GM18498 (cell line): Measurements from ENCODE around the gene PCARE.

Source experiments
- ATAC-seq: cut with Tn5 transposase; IDR thresholded peaks from one replicate; pipeline ENCODE4 v1.9.1; 2021; ENCODE audit warnings: mild to moderate bottlenecking, moderate library complexity; ENCODE audit not compliant: unreplicated experiment

The PCARE gene

DNA sequence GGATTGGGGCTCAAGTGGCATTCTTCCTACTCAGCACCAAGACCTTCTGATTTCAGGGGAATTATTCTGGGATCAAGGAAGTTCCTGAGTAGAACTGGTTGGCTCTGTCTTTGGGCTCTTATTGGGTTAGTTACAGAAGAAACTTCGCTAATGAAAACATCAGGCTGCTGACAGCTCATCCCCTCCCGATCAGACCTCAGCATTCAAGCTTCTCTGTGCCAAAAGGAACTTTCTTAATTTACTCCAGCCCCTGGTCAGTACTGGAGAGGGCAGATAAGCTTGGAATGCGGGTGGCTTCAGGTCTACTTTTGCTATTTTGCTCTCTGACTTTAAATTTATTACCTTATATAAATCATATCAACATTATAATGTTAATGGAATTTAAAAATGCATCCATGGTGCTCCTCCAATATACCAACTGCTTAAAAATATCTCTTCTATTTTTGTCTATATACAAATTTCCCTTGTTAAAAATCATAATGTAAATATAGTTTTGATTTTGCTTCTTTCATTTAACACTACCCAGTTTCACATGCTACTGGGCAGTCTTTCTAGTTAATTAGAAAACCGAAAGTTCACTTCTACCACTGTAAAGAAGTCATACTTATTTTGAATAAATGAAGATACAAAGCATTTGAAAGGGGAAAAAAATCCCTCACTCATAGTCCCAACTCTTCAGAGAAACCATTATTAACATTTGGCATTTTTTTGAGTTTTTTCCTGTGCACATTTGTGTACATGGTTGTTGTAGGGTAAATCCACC, 34.4 kb downstream of the PCARE start:
- ATAC-seq: peak; percentile 84

DNA sequence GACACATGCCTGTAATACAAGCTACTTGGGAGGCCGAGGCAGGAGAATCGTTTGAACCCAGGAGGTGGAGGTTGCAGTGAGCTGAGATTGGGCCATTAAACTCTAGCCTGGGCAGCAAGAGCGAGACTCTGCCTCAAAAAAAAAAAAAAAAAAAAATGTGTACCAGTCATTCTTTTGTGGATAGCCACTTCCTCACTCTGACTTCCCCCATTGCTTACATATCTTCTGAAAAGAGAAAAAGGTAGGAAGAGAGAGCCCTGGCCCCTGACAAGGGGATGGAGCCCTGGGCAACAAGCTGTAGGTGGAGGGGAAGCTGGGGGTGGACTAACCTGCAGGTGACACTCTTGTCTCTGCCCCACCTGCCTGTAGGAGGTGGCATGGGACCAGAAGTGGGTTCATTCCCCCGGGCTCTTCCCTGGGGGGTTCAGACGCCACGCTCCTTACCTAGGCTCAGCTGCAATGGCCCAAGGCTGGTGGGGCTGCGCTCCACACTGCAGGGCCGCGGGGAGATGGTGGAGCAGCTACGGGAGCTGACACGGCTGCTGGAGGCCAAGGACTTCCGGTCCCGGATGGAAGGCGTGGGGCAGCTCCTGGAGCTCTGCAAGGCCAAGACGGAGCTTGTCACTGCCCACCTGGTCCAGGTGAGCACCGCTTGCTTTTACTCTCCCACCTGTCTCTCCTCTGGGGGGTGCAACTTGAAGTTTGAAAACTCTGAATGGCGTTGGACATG, 39.1 kb downstream of the PCARE start:
- no peak for ATAC-seq

DNA sequence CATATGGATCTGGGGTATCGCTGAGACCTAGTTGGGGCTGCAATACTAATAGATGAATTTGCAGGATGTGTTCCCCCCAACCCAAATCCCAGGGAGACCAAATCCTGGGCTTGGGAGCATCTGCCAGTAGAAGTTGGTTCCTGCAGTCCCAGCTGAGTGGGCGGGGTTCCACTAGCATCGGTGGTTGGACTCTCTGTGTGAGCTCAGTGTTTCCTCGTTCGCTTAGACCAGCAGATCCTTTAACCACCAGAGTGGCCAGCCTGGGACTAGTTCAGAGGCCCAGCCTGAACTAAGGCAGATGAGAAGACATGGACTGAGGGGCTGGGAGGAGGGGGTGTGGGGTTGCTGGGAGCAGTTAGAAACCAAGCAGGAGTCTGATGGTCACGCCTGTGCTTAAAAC, 40.7 kb downstream of the PCARE start:
- no peak for ATAC-seq

DNA sequence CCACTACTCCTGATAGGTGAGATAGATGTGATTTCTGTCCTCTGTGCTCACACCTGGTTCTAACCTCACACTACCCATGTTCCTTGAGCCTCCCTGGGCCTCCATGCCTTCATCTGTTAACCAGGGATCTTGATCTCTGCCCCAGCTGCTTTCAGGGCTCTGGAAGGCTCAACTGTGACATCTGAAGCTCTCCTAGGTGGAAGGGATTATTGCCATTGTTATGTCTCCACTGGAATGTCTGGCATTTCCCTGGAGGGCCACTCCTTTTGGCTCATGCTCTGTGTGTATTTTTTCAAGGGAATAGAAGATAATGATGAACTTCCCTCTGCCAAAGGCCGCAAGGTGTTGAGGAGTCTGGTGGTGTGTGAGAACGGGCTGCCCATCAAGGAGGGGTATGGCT, 41.2 kb downstream of the PCARE start:
- no peak for ATAC-seq

DNA sequence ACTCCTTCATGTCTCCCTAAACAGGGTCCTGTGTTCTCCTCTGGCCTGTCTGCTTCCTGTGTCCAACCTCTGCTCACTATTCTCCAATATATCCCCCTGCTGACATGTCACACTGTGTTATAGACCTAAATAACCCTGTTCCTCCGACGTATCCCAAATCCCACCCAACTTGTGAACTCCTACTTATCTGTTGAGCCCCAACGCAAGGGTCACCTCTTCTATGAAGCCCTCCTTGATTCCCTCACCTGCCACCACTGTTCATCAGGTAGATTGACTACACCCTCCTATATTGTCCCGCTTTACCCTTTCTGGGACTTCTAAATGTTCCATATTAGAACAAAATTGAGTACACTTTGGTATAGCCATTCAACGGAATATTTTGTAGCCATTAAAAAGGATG, 42.1 kb downstream of the PCARE start:
- ATAC-seq: no peak

DNA sequence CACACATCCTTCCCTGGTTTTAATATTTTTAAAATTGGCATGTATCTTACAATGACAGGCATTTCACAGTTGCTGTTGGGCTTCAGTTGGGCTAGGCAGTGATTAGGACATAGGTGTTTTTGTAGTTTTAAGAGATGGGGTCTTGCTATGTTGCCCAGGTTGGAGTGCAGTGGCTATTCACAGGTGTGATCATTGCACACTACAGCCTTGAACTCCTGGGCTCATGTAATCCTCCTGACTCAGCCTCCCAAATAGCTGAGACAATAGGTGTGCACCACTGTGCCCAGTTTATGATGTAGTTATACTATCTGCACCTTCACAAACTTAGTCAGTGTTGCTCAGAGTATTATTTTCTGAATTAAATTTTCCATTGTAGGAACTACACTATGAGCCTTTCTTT, 43.3 kb downstream of the PCARE start:
- ATAC-seq: no peak

DNA sequence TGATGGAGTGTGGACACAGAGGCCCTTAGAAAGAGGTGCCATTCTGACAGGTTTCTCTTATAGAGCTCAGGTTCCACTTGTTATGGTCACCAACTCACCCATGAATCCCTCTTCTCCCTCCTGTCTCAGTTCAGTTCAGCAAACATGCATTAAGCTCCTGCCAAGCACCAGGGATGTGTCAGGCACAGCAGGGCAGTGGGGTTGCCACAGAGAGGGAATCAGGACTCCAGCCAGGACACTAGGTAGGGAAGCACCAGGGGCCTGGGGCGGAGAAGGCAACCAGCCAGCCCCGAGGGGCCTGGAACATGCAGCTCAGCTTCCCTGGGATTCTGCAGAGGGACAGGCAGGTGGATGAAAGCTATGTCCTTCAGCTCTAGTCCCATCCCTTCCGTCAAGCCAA, 48.6 kb downstream of the PCARE start:
- ATAC-seq: no peak

DNA sequence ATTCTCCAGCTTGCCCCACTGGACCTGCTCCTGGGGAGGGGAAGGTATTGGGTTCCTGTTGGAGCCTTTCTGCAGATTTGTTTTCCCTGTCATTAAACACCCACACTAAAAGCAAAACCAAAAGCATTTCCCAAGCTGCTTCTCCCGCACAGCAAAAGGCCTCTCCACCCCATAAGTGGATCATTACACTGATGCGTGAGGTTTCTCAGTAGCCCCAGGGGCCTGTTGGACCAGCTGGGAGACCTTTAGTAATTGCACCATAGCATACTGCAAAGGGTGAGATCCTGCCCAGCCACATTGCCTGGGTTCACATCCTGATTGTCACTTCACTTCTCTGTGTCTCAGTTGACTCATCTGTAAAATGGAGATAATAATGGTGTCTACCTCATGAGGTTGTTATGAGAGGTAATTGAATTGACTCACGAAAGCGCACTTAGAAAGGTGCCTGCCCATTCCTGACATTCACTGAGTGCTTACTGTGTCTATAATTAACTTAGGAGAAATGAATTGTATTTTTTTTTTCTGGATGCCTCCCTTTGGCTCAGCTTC, 49.4 kb downstream of the PCARE start:
- no peak for ATAC-seq

DNA sequence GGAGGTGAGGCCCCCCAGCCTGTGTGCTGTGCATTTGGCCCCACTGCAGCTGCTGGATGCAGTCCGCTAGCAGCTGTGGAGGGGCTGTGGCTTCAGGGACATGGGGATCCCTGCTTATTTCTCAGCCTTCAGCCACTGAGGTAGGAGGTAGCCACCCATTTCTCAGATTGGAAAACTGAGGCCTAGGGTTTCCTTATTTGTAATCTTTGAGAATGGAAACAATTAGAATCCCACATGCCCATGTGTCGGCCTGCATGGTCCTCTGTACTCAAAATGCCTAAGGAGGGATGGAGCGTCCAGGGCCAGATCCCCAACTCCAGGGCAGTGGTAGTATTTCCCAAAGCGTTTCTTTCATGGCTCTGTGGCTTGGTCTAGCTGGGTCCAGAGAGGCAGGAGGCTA, 51.1 kb downstream of the PCARE start:
- ATAC-seq: no peak

DNA sequence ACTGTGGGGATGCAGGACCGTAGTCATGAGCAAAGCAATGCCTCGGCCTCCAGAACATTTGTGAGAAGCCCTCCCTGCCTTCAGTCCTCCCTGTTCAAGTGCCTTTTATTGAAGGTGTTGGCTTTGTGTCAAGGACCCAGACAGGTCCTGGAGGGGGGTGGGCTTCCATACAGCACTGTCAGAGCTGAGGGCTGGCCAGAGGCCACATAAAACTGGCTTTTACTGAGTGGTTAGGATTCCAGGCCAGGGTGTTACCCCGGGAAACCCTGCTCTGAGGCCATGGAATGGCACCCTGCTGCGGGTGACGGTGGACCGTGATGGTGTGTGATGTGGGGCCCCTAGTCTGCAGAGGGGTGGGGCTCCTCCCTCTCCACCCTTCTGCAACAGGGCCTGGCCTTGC, 51.6 kb downstream of the PCARE start:
- no peak for ATAC-seq

DNA sequence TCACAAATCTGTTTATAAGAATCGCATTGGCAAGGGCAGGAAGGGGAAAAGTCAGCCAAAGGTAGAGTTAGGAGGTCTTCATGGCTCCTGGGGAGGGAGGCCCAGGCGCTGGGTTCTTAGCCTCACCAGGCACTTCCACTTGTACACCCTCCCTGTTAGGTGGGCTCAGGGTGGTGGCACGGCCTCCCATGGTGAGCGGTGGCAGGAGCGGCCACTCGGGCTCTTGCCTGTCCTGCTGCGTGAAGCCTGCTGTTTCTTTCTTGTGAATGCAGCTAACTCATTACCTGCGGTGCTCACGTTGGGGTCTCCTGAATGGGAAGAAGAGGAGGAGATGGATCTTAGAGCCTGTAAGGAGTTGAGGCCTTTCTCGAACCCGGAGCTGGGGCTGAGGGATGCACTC, 52.4 kb downstream of the PCARE start:
- no peak for ATAC-seq

DNA sequence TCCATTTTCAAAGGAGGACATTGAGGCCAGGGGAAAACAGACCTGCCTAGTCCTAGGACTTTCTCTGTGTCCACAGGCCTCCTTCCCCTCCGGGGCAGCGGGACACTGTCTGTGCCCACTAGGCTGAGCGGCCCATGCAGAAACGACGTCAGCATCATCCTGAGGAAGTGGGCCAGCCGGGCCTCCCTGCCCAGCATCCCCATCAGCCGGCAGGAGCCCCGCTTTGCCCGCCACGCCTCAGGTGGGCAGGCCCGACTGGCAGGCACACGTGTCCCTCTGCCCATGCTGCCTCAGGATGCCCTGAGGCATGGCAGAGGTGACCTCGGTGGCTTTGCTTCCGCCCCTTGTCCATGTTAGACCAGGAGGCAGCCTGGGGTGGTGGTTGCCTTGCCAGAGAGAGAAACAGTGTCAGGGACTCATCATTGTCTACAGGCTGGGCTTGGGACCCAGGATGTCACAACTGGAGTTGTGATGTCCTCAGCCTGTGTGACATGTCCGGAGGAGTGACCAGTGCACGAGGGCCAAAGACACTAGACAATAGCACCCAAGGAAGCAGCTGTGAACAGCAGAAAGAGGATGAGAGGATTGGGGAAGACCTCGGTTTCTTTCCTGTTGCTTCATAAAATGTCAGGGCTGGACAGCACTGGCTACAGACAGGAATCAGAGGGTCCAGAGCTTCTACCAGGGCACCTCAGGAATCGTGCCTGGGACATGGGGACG, 56.4 kb downstream of the PCARE start:
- no peak for ATAC-seq

DNA sequence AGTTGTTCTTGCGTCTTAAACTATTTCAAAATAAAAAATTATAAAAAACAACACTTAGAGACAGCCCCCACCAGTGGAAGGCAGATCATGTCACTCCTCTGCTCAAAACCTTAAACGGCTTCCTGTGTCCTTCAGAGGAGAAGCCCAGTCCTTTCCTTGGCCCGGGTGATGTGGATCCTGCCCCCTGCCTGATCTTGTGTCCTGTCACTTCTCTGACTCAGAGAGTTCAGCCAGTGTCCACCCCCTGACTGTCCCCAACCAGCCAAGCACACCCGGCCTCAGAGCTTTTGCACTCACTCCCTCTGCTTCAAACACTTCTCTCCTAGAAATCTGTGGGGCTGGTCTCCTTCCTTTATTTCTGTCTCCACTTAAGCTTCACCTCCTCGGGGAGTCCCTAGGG, 57.8 kb downstream of the PCARE start:
- ATAC-seq: no peak

DNA sequence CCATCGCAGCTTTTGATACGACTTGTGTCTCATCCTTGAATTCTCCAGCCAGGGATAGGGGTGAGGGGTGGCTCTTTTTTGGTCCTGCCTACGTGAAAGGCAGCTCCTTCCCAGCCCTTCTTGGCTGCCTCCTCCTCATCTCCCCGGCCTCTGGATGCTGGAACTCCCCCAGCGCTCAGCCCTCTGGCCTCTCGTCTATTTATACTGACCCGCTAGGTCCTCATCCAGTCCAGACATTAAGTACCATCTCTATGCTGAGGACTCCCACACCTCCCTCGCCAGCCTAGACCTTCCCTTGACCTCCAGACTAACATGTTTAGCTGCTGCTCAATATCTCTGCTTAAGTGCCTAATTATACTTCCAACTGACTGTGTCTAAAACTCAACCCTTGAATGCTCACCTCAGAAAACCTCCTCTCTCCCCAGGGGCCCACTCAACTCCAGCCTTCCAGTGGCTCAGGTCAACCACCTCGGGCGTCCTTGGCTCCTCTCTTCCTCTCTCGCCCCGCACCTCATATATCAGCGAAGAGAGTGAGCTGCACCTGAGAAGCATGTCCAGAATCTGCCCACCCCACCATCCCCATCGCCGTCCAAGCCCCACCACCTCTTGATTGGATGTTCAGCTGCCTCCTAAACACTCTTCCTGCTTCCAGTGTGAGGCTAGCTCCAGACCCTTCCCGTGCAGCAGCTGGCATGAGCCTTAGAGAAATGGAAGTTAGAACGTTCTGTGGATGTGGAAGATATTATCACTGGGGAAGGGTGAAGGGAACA, 58.4 kb downstream of the PCARE start:
- no peak for ATAC-seq

DNA sequence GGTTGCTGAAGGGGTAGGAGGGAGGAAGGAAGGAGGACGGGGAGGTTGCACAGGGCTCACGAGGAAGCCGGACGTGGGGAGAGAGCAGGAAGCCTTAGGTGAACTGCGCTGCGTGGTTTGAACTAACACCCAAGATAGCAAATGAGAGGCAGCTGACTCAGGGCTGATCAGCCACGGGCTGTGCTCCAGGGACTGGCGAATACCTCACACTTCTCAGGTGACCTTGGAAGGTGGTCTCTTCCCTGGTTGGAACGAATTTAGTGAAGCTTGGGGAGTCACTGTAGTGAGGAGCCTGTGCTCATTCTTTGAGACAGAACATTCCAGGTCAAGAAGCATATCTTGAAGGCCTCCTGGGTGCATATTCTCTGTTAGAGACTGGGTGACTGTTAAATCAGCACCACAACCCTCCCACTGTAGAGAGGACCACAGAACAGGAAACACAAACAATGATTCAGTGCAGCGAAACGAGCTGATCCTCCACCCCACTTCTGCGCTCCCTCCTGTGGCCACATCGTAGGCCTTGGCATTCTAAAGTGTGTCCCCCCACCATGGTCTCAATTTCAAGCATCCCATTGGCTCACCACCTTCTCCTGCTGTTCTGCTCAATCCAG, 59.4 kb downstream of the PCARE start:
- ATAC-seq: peak; percentile 48

DNA sequence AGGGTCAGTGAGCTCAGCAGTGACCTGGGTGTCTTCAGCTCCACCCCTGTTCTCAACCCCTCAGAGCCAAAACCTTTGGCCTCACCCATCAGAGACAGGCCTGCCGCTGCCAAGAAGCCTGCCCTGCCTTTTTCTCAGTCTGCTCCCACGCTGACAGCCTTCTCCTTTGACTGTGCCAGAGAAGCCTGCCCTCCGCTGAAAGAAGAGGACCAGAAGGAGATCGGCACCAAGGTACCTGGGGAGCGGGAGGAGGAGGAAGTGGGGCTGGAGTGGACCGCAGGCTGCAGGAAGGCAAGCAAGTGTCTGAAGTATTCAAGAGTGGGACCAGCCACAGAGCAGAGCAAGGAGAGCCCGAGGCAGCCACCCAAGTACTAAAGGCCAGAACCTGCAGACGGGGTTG, 60.0 kb downstream of the PCARE start:
- ATAC-seq: no peak

DNA sequence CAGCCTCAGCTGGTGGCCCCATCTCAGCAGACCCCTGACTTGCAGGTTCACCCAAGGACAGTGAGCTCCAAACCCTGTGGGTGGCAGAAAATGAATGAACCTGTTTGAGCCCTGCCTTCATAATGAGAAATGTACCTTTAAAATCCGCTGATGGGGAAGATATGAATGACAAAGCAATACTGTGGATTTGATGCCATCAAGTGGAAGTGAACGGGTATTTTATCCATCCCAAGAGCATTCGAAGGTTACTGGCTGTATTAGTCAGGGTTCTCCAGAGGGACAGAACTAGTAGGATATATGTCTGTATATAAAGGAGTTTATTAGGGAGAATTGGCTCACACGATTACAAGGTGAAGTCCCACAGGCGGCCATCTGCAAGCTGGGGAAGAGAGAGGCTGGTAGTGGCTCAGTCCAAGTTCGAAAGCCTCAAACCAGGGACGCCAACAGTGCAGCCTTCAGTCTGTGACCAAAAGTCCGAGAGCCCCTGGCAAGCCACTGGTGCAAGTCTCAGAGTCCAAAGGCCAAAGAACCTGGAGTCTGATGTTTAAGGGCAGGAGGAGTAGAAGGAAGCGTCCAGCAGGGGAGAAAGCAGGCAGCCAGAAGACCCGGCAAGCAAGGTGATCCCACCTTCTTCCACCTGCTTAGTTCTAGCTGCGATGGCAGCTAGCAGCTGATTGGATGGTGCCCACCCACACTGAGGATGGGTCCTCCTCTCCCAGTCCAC, 61.1 kb downstream of the PCARE start:
- no peak for ATAC-seq

DNA sequence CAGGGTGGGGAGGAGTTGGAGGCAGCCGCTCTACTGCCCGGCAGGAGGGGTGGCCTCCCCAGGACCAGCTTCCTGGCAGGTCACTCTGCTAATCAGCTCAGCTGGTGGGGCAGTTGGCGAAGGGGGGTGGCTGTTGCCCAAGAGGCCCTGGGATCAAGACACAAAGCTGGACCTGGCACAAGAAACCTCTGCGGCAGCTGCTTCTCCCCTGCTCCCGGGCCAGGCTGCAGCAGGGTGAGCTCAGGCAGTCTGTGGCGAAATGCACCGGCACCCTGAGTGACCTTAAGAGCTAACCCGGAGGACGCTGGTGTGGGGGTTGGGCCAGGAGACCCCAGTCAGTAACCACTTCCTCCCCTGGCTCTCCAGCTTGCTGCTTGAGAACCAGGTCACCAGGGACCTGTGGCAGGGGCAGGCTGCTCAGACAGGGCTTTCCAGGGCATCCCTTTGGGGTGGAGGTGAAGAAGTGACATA, 62.1 kb downstream of the PCARE start:
- no peak for ATAC-seq
